ENCODE measurements around the gene FFAR2.

Gene FFAR2

DNA sequence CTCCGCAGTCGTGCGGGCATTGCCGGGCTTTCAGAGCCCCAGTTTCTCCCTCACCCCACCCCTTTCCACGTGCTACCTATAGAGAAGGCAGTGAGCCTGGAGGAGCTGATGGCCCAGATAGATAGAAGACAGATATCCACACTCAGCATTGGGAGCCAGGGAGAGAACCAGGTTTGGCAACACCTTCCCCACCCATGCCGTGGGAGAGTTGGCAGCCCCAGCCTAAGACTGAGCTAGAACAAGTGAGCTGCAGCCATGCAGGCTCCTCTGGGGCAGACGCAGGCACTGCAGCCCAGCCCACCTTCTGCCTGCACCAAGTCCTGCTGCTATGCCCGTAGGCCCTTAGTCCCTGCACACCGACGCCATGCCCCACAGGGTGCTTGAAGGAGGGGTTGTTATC is 52.6 kb downstream of the FFAR2 start:
- no peak overlapping the region for H3K4me3 ChIP-seq (ENCODE audit: low read depth, low read length)
- TF ChIP-seq, protein P1, sequence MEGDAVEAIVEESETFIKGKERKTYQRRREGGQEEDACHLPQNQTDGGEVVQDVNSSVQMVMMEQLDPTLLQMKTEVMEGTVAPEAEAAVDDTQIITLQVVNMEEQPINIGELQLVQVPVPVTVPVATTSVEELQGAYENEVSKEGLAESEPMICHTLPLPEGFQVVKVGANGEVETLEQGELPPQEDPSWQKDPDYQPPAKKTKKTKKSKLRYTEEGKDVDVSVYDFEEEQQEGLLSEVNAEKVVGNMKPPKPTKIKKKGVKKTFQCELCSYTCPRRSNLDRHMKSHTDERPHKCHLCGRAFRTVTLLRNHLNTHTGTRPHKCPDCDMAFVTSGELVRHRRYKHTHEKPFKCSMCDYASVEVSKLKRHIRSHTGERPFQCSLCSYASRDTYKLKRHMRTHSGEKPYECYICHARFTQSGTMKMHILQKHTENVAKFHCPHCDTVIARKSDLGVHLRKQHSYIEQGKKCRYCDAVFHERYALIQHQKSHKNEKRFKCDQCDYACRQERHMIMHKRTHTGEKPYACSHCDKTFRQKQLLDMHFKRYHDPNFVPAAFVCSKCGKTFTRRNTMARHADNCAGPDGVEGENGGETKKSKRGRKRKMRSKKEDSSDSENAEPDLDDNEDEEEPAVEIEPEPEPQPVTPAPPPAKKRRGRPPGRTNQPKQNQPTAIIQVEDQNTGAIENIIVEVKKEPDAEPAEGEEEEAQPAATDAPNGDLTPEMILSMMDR (IDR thresholded peaks at IDR 0.05; ENCODE audit: low read depth, low read length), result no peak

Data from WI38 (cell line).